Measurements from ENCODE around the gene COL28A1. TPM values are rescaled to one million over a fixed set of nuclear protein-coding genes. Genes with fewer than 3 reads are reported as not detected.

The COL28A1 gene
- polyA plus RNA-seq, 4 donors: 1.1 to 3.1 (median 1.5) TPM

DNA sequence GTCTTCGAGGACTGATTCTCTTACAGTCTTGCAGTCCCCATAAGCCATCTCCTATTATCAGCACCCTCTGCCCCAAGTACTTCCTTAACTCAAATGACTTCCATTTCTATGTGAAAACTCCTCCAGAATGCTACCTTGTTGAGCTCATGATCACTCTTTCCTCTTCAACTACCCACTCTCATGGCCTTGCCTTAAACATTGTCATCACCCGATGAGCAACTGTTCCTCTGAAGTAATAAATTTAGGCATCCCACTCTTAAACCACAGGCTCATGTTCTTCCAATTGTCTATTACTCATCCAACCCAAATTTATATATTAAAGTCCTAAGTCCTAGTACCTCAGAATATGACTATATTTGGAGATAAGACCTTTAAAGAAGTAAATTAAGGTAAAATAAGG, 200.5 kb downstream of the COL28A1 start:
- DNase-seq (no peak), FAIRE-seq (no peak)
- H3K9me3 ChIP-seq (ENCODE audit: control insufficient read depth in 2 of 2, insufficient read depth in 1 of 2, low read depth in 1 of 2, low read length in 1 of 2): no peaks in the 10 kb centered on the region
- WGBS, 3 donors: 92 to 94% (median 93%) methylated on average over 2 of the region's 2 CpGs
- no peak overlapping the region for H3K4me3 ChIP-seq (ENCODE audit: low read depth in 1 of 3, low read length in 3 of 3)
- H3K4me1 ChIP-seq (ENCODE audit: control insufficient read depth in 3 of 3, insufficient read depth in 2 of 3, low read depth in 1 of 3, low read length in 2 of 3): no peaks in the 10 kb centered on the region
- H3K27me3 ChIP-seq (ENCODE audit: control insufficient read depth in 3 of 3, insufficient read depth in 3 of 3, low read length in 3 of 3): no peaks in the 10 kb centered on the region
- H3K36me3 ChIP-seq (ENCODE audit: control insufficient read depth in 3 of 3, insufficient read depth in 2 of 3, low read depth in 1 of 3, low read length in 3 of 3): no peaks in the 10 kb centered on the region
- no peak overlapping the region for H3K27ac ChIP-seq (ENCODE audit: low read depth in 1 of 3, low read length in 2 of 3)

DNA sequence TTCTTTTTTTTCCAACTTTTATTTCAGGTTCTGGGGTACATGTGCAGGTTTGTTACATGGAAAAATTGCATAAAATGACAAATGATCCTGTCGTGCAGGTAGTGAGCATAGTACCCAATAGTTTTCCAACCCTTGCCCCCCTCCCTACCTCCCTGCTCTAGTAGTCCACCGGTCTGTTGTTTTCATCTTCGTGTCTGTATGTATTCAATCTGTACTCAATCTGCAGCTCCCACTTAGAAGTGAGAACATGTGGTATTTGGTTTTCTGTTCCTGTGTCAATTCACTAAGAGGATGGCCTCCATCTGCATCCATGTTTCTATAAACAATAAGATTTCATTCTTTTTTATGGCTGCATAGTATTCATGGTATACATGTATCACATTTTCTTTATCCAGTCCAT, 202.1 kb downstream of the COL28A1 start:
- no peak overlapping the region for H3K27ac ChIP-seq (ENCODE audit: low read depth in 1 of 3, low read length in 2 of 3)
- WGBS, 3 donors: 83 to 92% (median 84%) methylated on average over 3 of the region's 3 CpGs
- H3K4me3 ChIP-seq (ENCODE audit: low read depth in 1 of 3, low read length in 3 of 3): no peak overlapping the region
- FAIRE-seq (no peak), DNase-seq (no peak)
- no peaks in the 10 kb centered on the region for H3K36me3 ChIP-seq (ENCODE audit: control insufficient read depth in 3 of 3, insufficient read depth in 2 of 3, low read depth in 1 of 3, low read length in 3 of 3)
- H3K27me3 ChIP-seq (ENCODE audit: control insufficient read depth in 3 of 3, insufficient read depth in 3 of 3, low read length in 3 of 3): no peaks in the 10 kb centered on the region
- no peaks in the 10 kb centered on the region for H3K4me1 ChIP-seq (ENCODE audit: control insufficient read depth in 3 of 3, insufficient read depth in 2 of 3, low read depth in 1 of 3, low read length in 2 of 3)
- no peaks in the 10 kb centered on the region for H3K9me3 ChIP-seq (ENCODE audit: control insufficient read depth in 2 of 2, insufficient read depth in 1 of 2, low read depth in 1 of 2, low read length in 1 of 2)

DNA sequence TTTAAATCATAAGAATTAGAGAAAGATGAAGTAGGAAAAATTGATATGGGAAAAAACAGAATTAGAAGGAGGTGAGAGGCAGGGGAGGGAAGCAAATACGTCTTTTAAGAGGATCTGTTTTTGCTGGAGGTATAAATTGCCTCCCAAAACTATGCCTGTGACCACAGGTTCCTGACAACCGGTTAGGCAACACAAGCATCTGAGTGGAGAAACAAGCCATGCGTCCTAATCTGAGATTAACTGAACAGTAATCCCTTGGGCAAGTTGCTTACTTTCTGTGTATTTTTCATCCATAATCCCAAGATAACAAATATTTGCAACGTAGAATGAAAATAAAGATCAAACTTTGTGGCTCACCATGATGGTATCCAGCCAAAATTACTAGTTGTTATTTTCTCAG, 204.2 kb downstream of the COL28A1 start:
- no peaks in the 10 kb centered on the region for H3K4me1 ChIP-seq (ENCODE audit: control insufficient read depth in 3 of 3, insufficient read depth in 2 of 3, low read depth in 1 of 3, low read length in 2 of 3)
- no peak overlapping the region for H3K4me3 ChIP-seq (ENCODE audit: low read depth in 1 of 3, low read length in 3 of 3)
- H3K27ac ChIP-seq (ENCODE audit: low read depth in 1 of 3, low read length in 2 of 3): no peak overlapping the region
- no peaks in the 10 kb centered on the region for H3K36me3 ChIP-seq (ENCODE audit: control insufficient read depth in 3 of 3, insufficient read depth in 2 of 3, low read depth in 1 of 3, low read length in 3 of 3)
- FAIRE-seq (no peak), DNase-seq (no peak)
- no peaks in the 10 kb centered on the region for H3K9me3 ChIP-seq (ENCODE audit: control insufficient read depth in 2 of 2, insufficient read depth in 1 of 2, low read depth in 1 of 2, low read length in 1 of 2)
- H3K27me3 ChIP-seq (ENCODE audit: control insufficient read depth in 3 of 3, insufficient read depth in 3 of 3, low read length in 3 of 3): no peaks in the 10 kb centered on the region
- 86 to 91% (median 88%) methylated on average over 4 of the region's 4 CpGs for WGBS, 3 donors

DNA sequence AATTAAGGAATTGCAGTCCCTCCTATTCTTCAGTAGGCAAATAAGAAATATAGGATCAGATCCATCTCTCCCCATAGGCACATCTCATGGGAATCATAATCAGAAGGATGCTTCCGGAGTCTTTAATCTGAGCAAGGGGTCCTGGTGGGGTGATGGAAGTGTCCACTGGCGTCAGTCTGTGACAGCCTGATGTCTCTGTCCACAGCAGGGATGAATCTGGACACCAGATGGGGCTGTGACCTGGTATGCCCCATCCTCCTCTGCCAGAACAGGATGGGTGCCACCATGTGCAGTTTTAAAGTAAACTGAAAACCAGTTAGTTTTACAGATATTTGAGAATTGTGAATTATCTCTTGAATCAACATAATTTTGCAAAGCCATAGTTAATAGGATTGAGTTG, 204.7 kb downstream of the COL28A1 start:
- H3K4me3 ChIP-seq (ENCODE audit: low read depth in 1 of 3, low read length in 3 of 3): no peak overlapping the region
- DNase-seq (no peak), FAIRE-seq (no peak)
- no peak overlapping the region for H3K27ac ChIP-seq (ENCODE audit: low read depth in 1 of 3, low read length in 2 of 3)
- H3K36me3 ChIP-seq (ENCODE audit: control insufficient read depth in 3 of 3, insufficient read depth in 2 of 3, low read depth in 1 of 3, low read length in 3 of 3): no peaks in the 10 kb centered on the region
- no peaks in the 10 kb centered on the region for H3K4me1 ChIP-seq (ENCODE audit: control insufficient read depth in 3 of 3, insufficient read depth in 2 of 3, low read depth in 1 of 3, low read length in 2 of 3)
- 80 to 91% (median 89%) methylated on average over 2 of the region's 2 CpGs for WGBS, 3 donors
- no peaks in the 10 kb centered on the region for H3K27me3 ChIP-seq (ENCODE audit: control insufficient read depth in 3 of 3, insufficient read depth in 3 of 3, low read length in 3 of 3)
- no peaks in the 10 kb centered on the region for H3K9me3 ChIP-seq (ENCODE audit: control insufficient read depth in 2 of 2, insufficient read depth in 1 of 2, low read depth in 1 of 2, low read length in 1 of 2)

DNA sequence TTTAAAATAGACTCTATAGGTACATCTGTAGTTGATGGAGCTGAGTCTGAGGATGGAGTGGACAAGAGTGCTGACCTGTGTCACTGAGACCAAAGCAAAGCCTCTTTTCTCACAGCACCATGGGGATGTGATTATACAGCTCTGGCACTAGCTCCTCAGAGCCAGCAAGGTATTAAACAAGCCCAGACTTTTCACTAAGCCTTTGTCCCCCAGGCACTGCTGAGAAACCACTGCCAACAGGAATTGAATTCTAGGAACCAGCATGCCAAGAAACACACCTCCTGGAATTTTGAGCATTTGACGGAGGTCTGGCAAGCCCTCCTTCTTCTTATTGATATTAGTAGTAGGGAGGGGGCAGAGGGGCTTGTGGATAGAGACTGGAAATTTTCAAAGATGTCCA, 206.3 kb downstream of the COL28A1 start:
- Histone ChIP-seq H3K9me3 (ENCODE audit: control insufficient read depth in 2 of 2, insufficient read depth in 1 of 2, low read depth in 1 of 2, low read length in 1 of 2) (no peaks in the 10 kb centered on the region), H3K27me3 (ENCODE audit: control insufficient read depth in 3 of 3, insufficient read depth in 3 of 3, low read length in 3 of 3) (no peaks in the 10 kb centered on the region), H3K4me1 (ENCODE audit: control insufficient read depth in 3 of 3, insufficient read depth in 2 of 3, low read depth in 1 of 3, low read length in 2 of 3) (peaks cover 0 to 1% (median 0%) of the 10 kb centered on the region in 3 donors), H3K4me3 (ENCODE audit: low read depth in 1 of 3, low read length in 3 of 3) (no peak overlapping the region), H3K27ac (ENCODE audit: low read depth in 1 of 3, low read length in 2 of 3) (no peak overlapping the region), H3K36me3 (ENCODE audit: control insufficient read depth in 3 of 3, insufficient read depth in 2 of 3, low read depth in 1 of 3, low read length in 3 of 3) (no peaks in the 10 kb centered on the region)
- FAIRE-seq (no peak), DNase-seq (no peak)
- WGBS, 3 donors: 58 to 86% (median 74%) methylated on average over 1 of the region's 1 CpG

DNA sequence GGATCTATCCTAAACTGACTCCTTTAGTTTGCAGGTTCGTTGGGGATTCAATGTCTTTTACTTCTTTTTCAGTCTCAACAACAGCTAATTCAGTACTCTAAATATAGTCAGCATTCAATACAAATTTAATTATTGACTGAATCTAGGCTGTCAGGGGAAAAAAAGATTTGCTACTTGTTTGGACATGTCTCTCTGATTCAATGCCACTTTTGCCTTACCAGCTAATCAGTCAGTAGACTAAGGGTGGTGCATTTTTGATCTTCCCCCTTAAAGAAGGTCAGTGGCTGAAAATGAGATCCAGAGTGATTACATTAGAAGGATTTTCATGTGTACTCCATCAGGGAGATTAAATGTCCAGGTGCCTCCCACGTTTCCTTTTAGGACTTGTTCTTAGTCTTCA, 208.2 kb downstream of the COL28A1 start:
- Histone ChIP-seq H3K9me3 (ENCODE audit: control insufficient read depth in 2 of 2, insufficient read depth in 1 of 2, low read depth in 1 of 2, low read length in 1 of 2) (no peaks in the 10 kb centered on the region), H3K4me1 (ENCODE audit: control insufficient read depth in 3 of 3, insufficient read depth in 2 of 3, low read depth in 1 of 3, low read length in 2 of 3) (peaks cover 0 to 9% (median 3%) of the 10 kb centered on the region in 3 donors), H3K27ac (ENCODE audit: low read depth in 1 of 3, low read length in 2 of 3) (no peak overlapping the region), H3K27me3 (ENCODE audit: control insufficient read depth in 3 of 3, insufficient read depth in 3 of 3, low read length in 3 of 3) (no peaks in the 10 kb centered on the region), H3K4me3 (ENCODE audit: low read depth in 1 of 3, low read length in 3 of 3) (no peak overlapping the region), H3K36me3 (ENCODE audit: control insufficient read depth in 3 of 3, insufficient read depth in 2 of 3, low read depth in 1 of 3, low read length in 3 of 3) (no peaks in the 10 kb centered on the region)
- FAIRE-seq: no peak
- 69 to 77% (median 71%) methylated on average over 2 of the region's 2 CpGs for WGBS, 3 donors
- no peak for DNase-seq

DNA sequence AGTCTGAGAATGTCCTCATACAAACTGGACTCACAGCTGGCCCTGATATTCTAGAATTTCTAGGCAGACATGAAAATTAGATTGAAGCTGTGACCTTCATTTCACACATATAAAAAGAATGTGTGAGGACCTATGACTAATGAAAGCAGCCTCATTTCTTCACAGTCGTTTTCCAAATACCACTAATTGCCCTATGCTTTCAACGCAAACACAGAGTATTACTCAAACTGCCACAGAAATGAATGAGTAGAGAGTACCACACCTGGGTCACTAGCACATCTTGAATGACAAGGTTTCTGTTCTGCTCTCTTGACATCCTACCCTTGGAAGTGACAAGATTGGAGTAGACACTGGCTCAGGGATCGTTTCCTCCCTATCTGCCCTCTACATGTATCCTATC, 211.0 kb downstream of the COL28A1 start:
- H3K36me3 ChIP-seq (ENCODE audit: control insufficient read depth in 3 of 3, insufficient read depth in 2 of 3, low read depth in 1 of 3, low read length in 3 of 3): no peaks in the 10 kb centered on the region
- H3K4me1 ChIP-seq (ENCODE audit: control insufficient read depth in 3 of 3, insufficient read depth in 2 of 3, low read depth in 1 of 3, low read length in 2 of 3): peaks cover 0 to 23% (median 8%) of the 10 kb centered on the region in 3 donors
- no peaks in the 10 kb centered on the region for H3K9me3 ChIP-seq (ENCODE audit: control insufficient read depth in 2 of 2, insufficient read depth in 1 of 2, low read depth in 1 of 2, low read length in 1 of 2)
- no peak for FAIRE-seq
- no peak overlapping the region for H3K27ac ChIP-seq (ENCODE audit: low read depth in 1 of 3, low read length in 2 of 3)
- 61 to 80% (median 76%) methylated on average over 3 of the region's 3 CpGs for WGBS, 3 donors
- no peak overlapping the region for H3K4me3 ChIP-seq (ENCODE audit: low read depth in 1 of 3, low read length in 3 of 3)
- no peak for DNase-seq
- H3K27me3 ChIP-seq (ENCODE audit: control insufficient read depth in 3 of 3, insufficient read depth in 3 of 3, low read length in 3 of 3): no peaks in the 10 kb centered on the region

DNA sequence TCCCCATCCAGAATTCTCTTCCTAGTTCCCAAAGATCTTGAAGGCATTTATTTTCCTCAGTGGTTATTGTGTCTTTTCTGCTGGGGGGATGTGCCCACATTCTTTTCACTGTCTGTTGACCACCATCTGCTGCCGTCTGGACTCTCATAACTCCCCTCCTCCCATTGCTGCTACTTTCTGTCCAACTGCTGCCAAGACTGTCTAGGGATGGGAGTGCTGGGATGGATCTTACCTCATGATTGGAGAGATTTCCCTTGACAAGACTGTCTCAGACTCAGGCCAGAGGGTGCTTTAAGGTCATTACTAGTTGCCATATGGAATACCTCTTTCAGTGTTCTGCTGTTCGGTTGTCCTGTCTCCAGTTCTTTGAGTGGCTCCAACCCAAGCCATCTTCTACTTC, 211.8 kb downstream of the COL28A1 start:
- peaks cover 0 to 23% (median 8%) of the 10 kb centered on the region in 3 donors for H3K4me1 ChIP-seq (ENCODE audit: control insufficient read depth in 3 of 3, insufficient read depth in 2 of 3, low read depth in 1 of 3, low read length in 2 of 3)
- FAIRE-seq: no peak
- no peaks in the 10 kb centered on the region for H3K27me3 ChIP-seq (ENCODE audit: control insufficient read depth in 3 of 3, insufficient read depth in 3 of 3, low read length in 3 of 3)
- no peaks in the 10 kb centered on the region for H3K36me3 ChIP-seq (ENCODE audit: control insufficient read depth in 3 of 3, insufficient read depth in 2 of 3, low read depth in 1 of 3, low read length in 3 of 3)
- no peak overlapping the region for H3K4me3 ChIP-seq (ENCODE audit: low read depth in 1 of 3, low read length in 3 of 3)
- DNase-seq: no peak
- WGBS, 3 donors: 67 to 97% (median 95%) methylated on average over 2 of the region's 2 CpGs
- no peaks in the 10 kb centered on the region for H3K9me3 ChIP-seq (ENCODE audit: control insufficient read depth in 2 of 2, insufficient read depth in 1 of 2, low read depth in 1 of 2, low read length in 1 of 2)
- H3K27ac ChIP-seq (ENCODE audit: low read depth in 1 of 3, low read length in 2 of 3): no peak overlapping the region

DNA sequence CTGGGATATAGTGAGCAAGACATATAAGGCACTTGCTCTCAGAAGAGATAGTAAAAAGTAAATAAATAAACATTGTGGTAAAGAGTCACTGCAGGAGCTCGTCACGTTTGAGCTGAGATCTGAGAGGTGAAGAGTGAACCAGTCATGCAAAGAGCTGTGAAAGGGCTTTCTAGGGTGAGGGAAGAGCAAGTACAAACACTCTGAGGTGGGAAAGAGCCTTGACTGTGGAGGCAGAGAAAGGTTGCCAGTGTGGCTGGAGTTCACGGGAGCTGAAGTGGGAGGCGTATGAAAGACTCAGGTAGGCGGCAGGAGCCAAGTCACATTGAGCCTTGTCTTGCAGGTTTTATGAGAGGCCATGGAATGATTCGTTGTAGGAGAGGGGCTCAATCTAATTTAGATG, 212.3 kb downstream of the COL28A1 start:
- no peaks in the 10 kb centered on the region for H3K9me3 ChIP-seq (ENCODE audit: control insufficient read depth in 2 of 2, insufficient read depth in 1 of 2, low read depth in 1 of 2, low read length in 1 of 2)
- WGBS, 3 donors: 75 to 81% (median 80%) methylated on average over 6 of the region's 6 CpGs
- H3K4me1 ChIP-seq (ENCODE audit: control insufficient read depth in 3 of 3, insufficient read depth in 2 of 3, low read depth in 1 of 3, low read length in 2 of 3): peaks cover 0 to 23% (median 8%) of the 10 kb centered on the region in 3 donors
- no peaks in the 10 kb centered on the region for H3K36me3 ChIP-seq (ENCODE audit: control insufficient read depth in 3 of 3, insufficient read depth in 2 of 3, low read depth in 1 of 3, low read length in 3 of 3)
- H3K27ac ChIP-seq (ENCODE audit: low read depth in 1 of 3, low read length in 2 of 3): no peak overlapping the region
- FAIRE-seq: no peak
- DNase-seq: no peak
- no peak overlapping the region for H3K4me3 ChIP-seq (ENCODE audit: low read depth in 1 of 3, low read length in 3 of 3)
- H3K27me3 ChIP-seq (ENCODE audit: control insufficient read depth in 3 of 3, insufficient read depth in 3 of 3, low read length in 3 of 3): no peaks in the 10 kb centered on the region
